Heart left ventricle (tissue), 16 donors: Measurements from ENCODE around the gene GDPD4. TPM values are rescaled to one million over a fixed set of nuclear protein-coding genes. Genes with fewer than 3 reads are reported as not detected.

ENCODE experiments used
- ATAC-seq, 4 donors: fragments of 200-7000 bp; cut with Tn5 transposase; one replicate each; pipeline ENCODE4 v1.9.1; 2020 to 2022; ENCODE audit warnings: moderate library complexity in 4 of 4, mild to moderate bottlenecking in 3 of 4, moderate number of reproducible peaks in 1 of 4
- DNase-seq, 5 donors: peaks; one replicate each; pipeline ENCODE4 v3.0.0-alpha.2; 2020
- H3K27ac ChIP-seq, 12 donors: fragments of 200-600 bp; sonication (generic) in 4 of 12; one replicate each; pipeline versions ENCODE4 v1.5.0 to v1.8.0; 2016 to 2022; ENCODE audit warnings: mild to moderate bottlenecking in 2 of 12
- H3K27me3 ChIP-seq, 9 donors: fragments of 200-600 bp; sonication (generic) in 2 of 9; one replicate each; pipeline versions ENCODE4 v1.5.1 to v1.8.0; 2016 to 2022; ENCODE audit warnings: mild to moderate bottlenecking in 3 of 9
- H3K36me3 ChIP-seq, 9 donors: fragments of 200-600 bp; sonication (generic) in 2 of 9; one replicate each; pipeline versions ENCODE4 v1.5.0 to v1.8.0; 2018 to 2022; ENCODE audit warnings: mild to moderate bottlenecking in 2 of 9
- H3K4me1 ChIP-seq, 12 donors: fragments of 200-600 bp; sonication (generic) in 4 of 12; one replicate each; pipeline versions ENCODE4 v1.5.0 to v1.8.0; 2016 to 2022; ENCODE audit warnings: mild to moderate bottlenecking in 3 of 12
- H3K4me3 ChIP-seq, 12 donors: fragments of 200-600 bp; sonication (generic) in 4 of 12; one replicate each; pipeline versions ENCODE4 v1.5.0 to v1.8.0; 2017 to 2022; ENCODE audit warnings: mild to moderate bottlenecking in 9 of 12, moderate library complexity in 4 of 12
- H3K9me3 ChIP-seq, 12 donors: fragments of 200-600 bp; sonication (generic) in 4 of 12; one replicate each; pipeline versions ENCODE4 v1.5.0 to v1.8.0; 2016 to 2022; ENCODE audit warnings: mild to moderate bottlenecking in 1 of 12
- CTCF ChIP-seq, 12 donors: fragments of 200-600 bp; sonication (generic) in 4 of 12; IDR thresholded peaks; one replicate each; pipeline versions ENCODE4 v1.5.0 to v1.8.0; 2018 to 2022; ENCODE audit warnings: antibody characterized with exemption in 12 of 12, mild to moderate bottlenecking in 5 of 12
- POLR2A ChIP-seq, 2 donors: fragments of 450-650 bp; IDR thresholded peaks; one replicate each; pipeline ENCODE4 v1.6.1; 2017; ENCODE audit warnings: antibody characterized with exemption in 2 of 2, mild to moderate bottlenecking in 2 of 2, moderate library complexity in 2 of 2
- WGBS, 4 donors: extraction: QIAGEN DNeasy Blood & Tissue Kit in 2 of 4; methylation state at CpG; one replicate each; pipeline versions ENCODE4 v1.1.5 to v1.1.7; 2013 to 2018; 5-methylcytosine and 5-hydroxymethylcytosine counted together
- intact Hi-C, 10 donors: fragments of 100-400 bp; cut with DNase I; formaldehyde crosslinking; loops; one replicate each; pipeline versions ENCODE4 v1.11.1 to v1.14.2; 2022
- polyA plus RNA-seq, 2 donors: library from polyadenylated mRNA; stranded (reverse); fragments of 200-250 nt; gene quantifications; one replicate each; pipeline ENCODE4 v1.2.3, GENCODE V29; 2013
- total RNA-seq, 9 donors: library from RNA; depleted of rRNA in 2 of 9; stranded (reverse); fragments of >200 nt in 2 of 9; fragmentation: NEBNext Ultra II Directional in 3 of 9; extraction: Animal tissue kit (Norgen Biotek cat#: 25700) in 3 of 9; gene quantifications; one replicate each; pipeline versions ENCODE4 v1.1.0 to v1.2.4, GENCODE V29; 2016 to 2023
- donor health status: ischemic (EF 13 %, LVEDD 7.1; RV severe dilation, severe dysfunction).
- donor health status: healthy with polysubstance abuse.
- donor health status: DM: no; HTN: yes; CAD: no.
- donor health status: DM: no; HTN: no; CAD: no.
- donor health status: ischemic (EF 25% LVEDD 6.9; RV normal size, moderate dysfunction).
- donor health status: ischemic (EF 25% LVEDD 5.7; RV mildly dilated, moderate dysfunction).
- donor health status: healthy.
- donor health status: DM: yes; HTN: yes; CAD: no.
- donor health status: ischemic (EF 35%, LVEDD 5.7; RV mildly dilated, moderate dysfunction).
- donor health status: nonischemic (EF 11% LVEDD 7.7; RV severe dilation, severe dysfunction).
- donor health status: DM: yes; HTN: yes; CAD: no.
- donor health status: PGD.
- donor health status: ischemic (EF 29% LVEDD 5.4; RV normal size, mild dysfunction).
- donor health status: nonischemic (EF 23%, LVEDD 6.1; RV moderate dilation, normal function).

GDPD4 gene
- total and polyA plus RNA-seq, 11 donors = 0.19 TPM; not detected in 10

GRCh38 chr11:77209663-77210062 is 91.8 kb downstream of the GDPD4 start:
- no peak overlapping the region for H3K27ac ChIP-seq
- TF ChIP-seq POLR2A (IDR thresholded peaks at IDR 0.05) (no peak), CTCF (IDR thresholded peaks at IDR 0.05) (no peak)
- no peak for ATAC-seq
- intact Hi-C loops = no loop called here
- no peaks in the 10 kb centered on the region for H3K4me1 ChIP-seq
- WGBS, 4 donors = 71 to 88% (median 82%) methylated on average over 4 of the region's 4 CpGs
- peaks cover 0 to 2% (median 0%) of the 10 kb centered on the region in 9 donors for H3K36me3 ChIP-seq
- H3K4me3 ChIP-seq = no peak overlapping the region
- DNase-seq = no peak
- H3K27me3 ChIP-seq = no peaks in the 10 kb centered on the region
- H3K9me3 ChIP-seq = no peaks in the 10 kb centered on the region

- intact Hi-C loops = no loop called here
- 66 to 92% (median 83%) methylated on average over 8 to 11 of the region's 11 CpGs for WGBS, 4 donors
Observed at GRCh38 chr11:77208535-77208934, 93.0 kb downstream of the GDPD4 start.

GRCh38 chr11:77207618-77208313 is 93.7 kb downstream of the GDPD4 start:
- Histone ChIP-seq H3K4me3 (no peak overlapping the region), H3K36me3 (no peaks in the 10 kb centered on the region), H3K27me3 (no peaks in the 10 kb centered on the region), H3K27ac (no peak overlapping the region), H3K9me3 (no peaks in the 10 kb centered on the region), H3K4me1 (no peaks in the 10 kb centered on the region)
- intact Hi-C loops = no loop called here
- no peak for TF ChIP-seq CTCF (IDR thresholded peaks at IDR 0.05)
- no peak for TF ChIP-seq POLR2A (IDR thresholded peaks at IDR 0.05)
- DNase-seq = no peak
- ATAC-seq = no peak
- WGBS, 4 donors = 65 to 76% (median 68%) methylated on average over 4 to 10 of the region's 10 CpGs

More at GRCh38 chr11:77208535-77208934, 93.0 kb downstream of the GDPD4 start:
- no peaks in the 10 kb centered on the region for H3K4me1 ChIP-seq
- DNase-seq (no peak), ATAC-seq (no peak)
- H3K9me3 ChIP-seq = no peaks in the 10 kb centered on the region
- TF ChIP-seq POLR2A (IDR thresholded peaks at IDR 0.05) (no peak), CTCF (IDR thresholded peaks at IDR 0.05) (no peak)
- no peak overlapping the region for H3K27ac ChIP-seq
- H3K36me3 ChIP-seq = no peaks in the 10 kb centered on the region
- no peaks in the 10 kb centered on the region for H3K27me3 ChIP-seq
- H3K4me3 ChIP-seq = no peak overlapping the region

GRCh38 chr11:77207019-77207485 is 94.4 kb downstream of the GDPD4 start:
- TF ChIP-seq CTCF (IDR thresholded peaks at IDR 0.05) (no peak), POLR2A (IDR thresholded peaks at IDR 0.05) (no peak)
- H3K9me3 ChIP-seq = no peaks in the 10 kb centered on the region
- H3K4me3 ChIP-seq = no peak overlapping the region
- H3K27ac ChIP-seq = no peak overlapping the region
- H3K27me3 ChIP-seq = no peaks in the 10 kb centered on the region
- 84 to 93% (median 84%) methylated on average over 8 to 10 of the region's 10 CpGs for WGBS, 4 donors
- H3K36me3 ChIP-seq = no peaks in the 10 kb centered on the region
- no peaks in the 10 kb centered on the region for H3K4me1 ChIP-seq
- ATAC-seq (no peak), DNase-seq (no peak)
- intact Hi-C loops = no loop called here
